GM19240 (cell line): ENCODE results near the gene FOCAD.
"Not testable (repeated sequence)": the region's sequence is repeated elsewhere in the genome, so short reads cannot be mapped to it uniquely, and the experiment has no call there.

ENCODE experiments used
- DNase-seq: peaks from one replicate; pipeline ENCODE4 v3.0.0; 2011; ENCODE audit warnings: low spot score; ENCODE audit not compliant: insufficient read length

Gene FOCAD

GRCh38 chr9:20972684-20973083 lies 288.6 kb downstream of the FOCAD start:
- no peak for DNase-seq

DNA sequence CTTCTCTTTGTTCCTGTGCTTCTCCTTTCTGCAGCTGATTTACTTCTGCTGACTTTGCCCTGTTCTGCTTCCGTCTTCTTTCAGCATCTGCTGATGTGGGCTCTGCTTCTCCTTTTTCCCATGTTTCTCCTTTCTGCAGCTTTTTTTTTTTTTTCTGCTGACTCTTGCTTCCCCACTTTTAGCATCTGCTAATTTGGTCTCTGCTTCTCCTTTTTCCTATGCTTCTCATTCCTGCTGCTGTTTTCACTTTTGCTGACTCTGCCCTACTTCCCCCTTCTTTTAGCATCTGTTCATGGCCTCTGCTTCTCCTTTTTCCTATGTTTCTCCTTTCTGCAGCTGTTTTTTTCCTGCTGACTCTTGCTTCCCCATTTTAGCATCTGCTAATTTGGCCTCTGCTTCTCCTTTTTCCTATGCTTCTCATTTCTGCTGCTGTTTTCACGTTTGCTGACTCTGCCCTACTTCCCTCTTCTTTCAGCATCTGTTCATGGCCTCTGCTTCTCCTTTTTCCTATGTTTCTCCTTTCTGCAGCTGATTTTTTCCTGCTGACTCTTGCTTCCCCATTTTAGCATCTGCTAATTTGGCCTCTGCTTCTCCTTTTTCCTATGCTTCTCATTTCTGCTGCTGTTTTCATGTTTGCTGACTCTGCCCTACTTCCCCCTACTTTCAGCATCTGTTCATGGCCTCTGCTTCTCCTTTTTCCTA lies 289.3 kb downstream of the FOCAD start:
- DNase-seq = not testable (repeated sequence)

DNA sequence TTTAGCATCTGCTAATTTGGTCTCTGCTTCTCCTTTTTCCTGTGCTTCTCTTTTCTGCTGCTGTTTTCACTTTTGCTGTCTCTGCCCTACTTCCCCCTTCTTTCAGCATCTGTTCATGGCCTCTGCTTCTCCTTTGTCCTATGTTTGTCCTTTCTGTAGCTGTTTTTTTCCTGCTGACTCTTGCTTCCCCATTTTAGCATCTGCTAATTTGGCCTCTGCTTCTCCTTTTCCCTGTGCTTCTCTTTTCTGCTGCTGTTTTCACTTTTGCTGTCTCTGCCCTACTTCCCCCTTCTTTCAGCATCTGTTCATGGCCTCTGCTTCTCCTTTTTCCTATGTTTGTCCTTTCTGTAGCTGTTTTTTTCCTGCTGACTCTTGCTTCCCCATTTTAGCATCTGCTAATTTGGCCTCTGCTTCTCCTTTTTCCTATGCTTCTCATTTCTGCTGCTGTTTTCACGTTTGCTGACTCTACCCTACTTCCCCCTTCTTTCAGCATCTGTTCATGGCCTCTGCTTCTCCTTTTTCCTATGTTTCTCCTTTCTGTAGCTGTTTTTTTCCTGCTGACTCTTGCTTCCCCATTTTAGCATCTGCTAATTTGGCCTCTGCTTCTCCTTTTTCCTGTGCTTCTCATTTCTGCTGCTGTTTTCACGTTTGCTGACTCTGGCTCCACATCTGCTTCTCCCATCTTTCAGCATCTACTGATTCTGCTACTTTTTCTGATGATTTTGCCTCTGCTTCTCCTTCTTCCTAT lies 290.3 kb downstream of the FOCAD start:
- not testable (repeated sequence) for DNase-seq

DNA sequence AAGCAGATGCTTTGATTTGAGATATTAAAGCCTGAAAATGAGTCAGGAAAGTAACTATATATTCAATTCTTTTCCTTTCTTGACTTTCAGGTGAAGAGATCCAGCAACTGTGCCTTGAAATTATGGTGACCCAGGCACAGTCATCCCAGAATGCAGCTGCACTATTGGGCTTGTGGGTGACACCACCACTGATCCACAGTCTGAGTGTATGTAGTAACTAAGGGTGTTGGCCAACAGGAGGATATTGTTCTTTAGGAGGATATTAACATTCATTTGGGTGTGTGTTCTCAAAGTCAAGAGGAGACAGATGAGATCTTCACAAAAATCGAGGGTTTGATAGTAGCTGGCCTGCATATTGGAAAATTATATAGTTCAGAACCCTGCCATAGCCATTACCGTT lies 294.2 kb downstream of the FOCAD start:
- no peak for DNase-seq

DNA sequence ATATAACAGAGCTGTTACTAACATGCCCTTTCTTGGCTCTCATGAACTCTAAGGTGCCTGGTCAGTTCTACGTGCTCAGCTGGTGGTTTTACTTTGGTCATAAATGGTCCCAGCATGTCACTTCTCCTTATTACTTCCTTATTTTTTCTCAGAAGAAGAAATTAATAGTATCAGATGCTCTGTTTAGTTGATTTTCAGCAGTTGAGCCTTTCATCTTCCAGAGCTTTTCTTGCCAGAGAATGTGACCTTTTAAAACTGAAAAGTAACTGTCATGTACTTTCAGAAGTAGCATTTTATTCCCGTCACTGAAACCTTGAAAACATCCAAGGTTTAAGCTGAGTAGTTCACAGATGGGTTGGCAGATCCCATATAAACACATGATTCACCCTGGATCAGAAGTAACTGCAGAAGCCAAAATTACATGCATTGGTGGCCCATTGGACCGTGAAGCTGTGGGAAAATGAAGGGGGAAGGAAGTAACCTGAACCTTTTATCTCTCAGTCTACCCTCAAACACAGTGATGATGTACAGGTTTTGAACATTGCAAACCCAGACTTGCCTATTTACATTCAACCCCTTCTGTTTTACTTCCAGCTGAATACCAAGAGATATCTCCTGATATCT lies 296.9 kb downstream of the FOCAD start:
- DNase-seq = no peak

DNA sequence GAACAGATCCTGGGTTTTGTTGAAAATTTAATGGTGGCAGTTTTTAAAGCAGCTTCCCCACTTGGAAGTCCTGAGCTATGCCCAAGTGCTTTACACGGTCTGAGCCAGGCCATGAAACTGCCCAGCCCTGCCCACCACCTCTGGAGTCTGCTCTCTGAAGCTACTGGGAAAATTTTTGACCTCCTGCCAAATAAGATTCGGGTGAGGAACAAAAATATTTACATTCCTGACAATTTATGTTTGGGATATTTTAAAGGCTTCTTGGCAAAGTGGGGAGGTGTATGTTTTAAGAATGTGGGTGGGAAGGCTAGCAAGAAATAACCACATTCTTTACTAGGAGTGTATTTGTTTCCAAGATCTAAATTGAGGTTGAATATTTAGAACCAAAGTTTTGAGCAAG lies 297.4 kb downstream of the FOCAD start:
- DNase-seq = no peak

DNA sequence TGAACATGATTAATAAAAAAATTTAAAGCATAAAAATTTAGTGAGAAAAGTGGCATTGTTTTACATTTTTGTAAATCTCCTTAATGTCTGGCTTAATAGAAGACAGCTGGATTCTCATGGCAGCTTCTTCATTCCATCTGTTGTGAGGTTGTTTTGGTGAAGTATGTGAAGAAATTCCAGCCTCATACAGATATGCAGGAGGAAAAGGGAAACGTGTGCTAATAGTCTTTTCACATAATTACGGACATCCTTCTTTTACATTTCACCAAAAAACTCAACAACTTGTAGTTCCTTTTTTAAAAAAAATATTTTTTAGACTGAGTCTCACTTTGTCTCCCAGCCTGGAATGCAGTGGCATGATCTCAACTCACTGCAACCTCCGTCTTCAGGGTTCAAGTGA lies 300.4 kb downstream of the FOCAD start:
- DNase-seq = no peak

DNA sequence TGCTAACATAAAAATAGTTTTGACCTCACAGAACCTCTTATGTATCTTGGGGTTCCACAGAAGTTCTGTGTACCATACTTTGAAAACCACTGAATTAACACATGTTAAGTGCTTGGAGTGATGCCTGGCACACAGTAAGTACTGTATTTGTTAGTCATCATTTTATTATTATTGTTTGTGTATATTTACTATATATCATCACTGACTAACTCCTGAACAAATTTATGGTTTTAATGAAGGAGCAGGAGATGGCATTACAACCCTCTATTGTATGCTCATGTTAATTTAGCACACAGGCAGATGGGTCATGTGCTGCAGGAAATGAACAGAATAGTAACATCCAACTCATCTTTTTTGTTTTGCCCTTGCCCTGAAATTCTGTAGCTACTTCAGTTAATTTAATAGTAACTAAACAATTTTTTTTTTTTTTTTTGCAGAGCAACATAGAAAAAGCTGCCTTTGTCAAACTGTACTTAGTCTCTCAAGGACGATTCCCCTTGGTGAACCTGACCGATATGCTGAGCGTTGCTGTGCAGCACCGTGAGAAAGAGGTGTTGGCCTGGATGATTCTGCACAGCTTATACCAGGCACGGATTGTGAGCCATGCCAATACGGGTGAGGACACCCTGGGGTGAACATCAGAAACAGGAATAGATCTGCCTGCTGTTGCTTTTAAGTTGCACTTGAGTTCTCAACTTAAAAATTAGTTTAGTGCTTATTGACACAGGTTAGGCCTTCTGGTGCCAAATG lies 302.0 kb downstream of the FOCAD start:
- no peak for DNase-seq

- no peak for DNase-seq
Observed at GRCh38 chr9:20987521-20987920, 303.5 kb downstream of the FOCAD start.

DNA sequence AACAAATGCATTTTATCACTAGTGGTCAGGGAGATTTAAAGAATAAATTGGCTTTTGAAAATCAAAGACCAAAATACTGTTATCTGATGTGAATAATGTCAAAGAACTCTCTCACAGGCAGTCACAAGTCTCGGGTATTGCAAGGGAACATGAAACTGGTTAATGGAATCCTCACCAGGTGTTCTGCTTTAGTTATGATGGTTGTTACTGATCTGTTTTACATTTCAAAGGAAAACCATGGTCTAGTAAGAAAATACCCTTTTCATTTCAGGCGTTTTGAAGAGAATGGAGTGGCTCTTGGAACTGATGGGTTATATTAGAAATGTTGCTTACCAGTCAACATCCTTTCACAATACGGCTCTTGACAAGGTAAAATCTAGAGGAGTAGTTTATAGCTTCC lies 304.0 kb downstream of the FOCAD start:
- no peak for DNase-seq

DNA sequence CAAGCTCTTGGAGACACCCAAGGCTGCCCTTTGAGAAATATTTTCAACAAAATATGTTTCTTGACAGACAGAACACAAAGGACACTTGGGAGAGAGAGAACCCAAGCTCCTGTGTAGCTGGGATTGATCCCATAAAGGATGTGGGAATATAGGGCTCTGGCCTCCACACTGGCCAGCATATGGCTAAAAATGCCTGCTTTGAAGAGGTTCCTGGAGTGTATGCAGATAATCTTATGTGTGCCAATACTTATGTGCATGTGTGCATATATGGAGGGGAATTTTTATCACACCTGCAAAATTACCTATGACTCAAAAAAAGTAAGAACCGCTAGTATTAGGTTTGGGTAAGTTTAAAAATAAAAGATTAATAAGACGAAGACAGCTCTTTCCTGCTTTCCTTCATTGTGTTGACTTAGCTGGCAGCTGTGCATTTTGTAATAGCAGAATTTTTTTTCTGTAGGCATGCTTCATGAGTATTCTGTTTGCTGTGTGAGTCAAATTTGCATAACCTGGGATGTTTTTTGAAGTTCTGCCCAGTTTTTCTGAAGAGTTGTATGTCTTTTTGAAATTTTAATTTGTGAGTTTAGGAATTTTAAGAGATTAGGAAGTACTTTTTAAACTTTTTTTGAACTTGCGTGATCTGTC lies 304.7 kb downstream of the FOCAD start:
- DNase-seq = no peak

DNA sequence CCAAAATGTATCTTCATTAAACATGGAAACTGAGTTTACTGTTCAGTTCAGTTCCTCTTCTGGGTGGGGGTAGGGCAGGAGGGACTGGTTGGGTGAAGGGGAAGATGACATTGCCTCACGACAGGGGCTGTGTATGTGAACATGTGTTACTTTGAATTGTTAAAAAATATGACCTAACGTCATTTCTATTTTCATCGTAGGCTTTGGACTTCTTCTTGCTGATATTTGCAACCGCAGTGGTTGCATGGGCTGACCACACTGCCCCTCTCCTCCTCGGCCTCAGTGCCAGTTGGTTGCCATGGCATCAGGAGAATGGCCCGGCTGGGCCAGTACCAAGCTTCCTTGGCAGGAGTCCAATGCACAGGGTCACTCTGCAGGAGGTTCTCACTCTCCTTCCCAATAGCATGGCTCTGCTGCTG lies 305.9 kb downstream of the FOCAD start:
- no peak for DNase-seq

DNA sequence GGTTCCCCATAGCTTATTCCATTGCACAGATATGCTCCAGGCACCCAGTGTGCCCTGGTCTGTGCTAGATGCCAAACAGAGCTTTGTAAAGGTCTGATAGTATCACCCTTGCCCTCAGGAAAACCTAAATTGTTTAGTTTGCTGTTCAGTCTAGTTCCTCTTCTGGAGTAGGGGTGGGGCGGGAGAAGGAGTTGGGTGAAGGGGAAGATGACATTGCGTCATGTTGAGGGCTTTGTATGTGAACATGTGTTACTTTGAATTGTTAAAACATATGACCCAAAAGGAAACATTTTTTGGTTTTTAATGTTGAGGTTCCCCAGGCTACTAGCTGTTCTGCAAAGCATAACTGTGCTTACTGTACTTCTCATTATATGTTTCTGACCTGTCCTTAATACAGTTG lies 306.8 kb downstream of the FOCAD start:
- DNase-seq = no peak

- DNase-seq = no peak
Observed at GRCh38 chr9:20994486-20994885, 310.4 kb downstream of the FOCAD start.

- no peak for DNase-seq
Observed at GRCh38 chr9:20995616-20996015, 311.6 kb downstream of the FOCAD start.

DNA sequence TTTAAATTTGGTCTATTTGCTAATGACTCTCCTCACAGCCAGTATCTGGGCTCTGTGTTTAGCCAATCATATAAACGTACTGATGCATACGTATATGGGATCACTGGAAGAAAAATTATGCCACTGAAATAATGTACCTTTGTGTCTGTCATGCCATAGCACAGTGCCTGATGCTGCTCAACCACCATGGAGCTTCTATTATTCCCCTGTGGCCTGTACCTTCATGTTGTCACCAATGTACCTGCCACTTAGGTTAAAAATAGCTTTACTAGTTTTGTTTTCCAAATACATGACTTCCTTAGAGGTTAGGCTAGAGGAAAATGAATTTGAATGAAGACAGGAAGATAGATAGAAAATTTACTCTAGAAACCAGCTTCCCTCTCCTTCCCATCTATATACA lies 312.8 kb downstream of the FOCAD start:
- DNase-seq = no peak

DNA sequence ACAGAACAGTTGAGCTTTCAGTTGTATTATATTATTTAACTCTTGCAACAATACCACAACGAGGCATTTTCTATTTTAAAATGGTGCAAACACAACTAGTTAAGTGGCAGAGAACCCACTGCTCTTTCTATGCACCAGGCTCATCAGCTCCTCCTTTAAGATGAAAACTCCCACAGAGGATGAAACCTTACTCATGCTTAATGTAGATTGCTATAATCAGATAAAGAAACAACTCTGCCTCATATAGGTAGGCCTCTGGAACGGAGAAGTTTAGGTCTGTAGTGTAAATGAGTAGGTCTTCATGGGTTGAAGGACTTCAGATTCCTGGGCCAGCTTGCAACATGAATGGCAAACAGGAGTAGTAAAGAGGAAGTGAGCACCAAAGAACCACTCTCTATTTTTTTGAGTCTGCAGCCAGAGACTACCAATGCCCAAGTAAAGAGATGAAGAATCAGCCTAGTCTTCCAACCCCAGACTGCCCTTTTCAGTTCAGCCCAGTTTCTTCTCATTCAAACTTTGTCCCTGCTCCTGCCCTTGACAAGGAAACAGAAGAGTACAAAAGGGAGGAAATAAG lies 313.5 kb downstream of the FOCAD start:
- DNase-seq = no peak

- no peak for DNase-seq
Observed at GRCh38 chr9:21001581-21001980, 317.5 kb downstream of the FOCAD start.

DNA sequence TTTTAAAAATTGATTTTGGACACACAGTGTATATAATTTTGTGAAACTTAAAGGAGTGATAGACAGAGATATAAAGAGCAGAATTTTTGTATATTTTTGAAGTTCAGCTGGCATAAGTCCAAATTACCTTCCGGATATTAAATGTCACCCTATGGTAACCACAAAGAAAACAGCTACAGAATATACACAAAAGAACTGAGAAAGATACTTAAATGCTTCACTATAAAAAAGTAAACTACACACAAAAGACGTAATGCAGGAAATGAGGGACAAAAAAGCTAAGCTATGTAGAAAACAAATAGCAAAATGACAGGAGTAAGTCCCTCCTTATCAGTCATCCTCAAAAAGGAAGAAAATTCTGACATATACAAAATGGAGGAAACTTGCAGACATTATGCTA lies 318.0 kb downstream of the FOCAD start:
- no peak for DNase-seq

- DNase-seq = no peak
Observed at GRCh38 chr9:21015129-21015815, 331.2 kb downstream of the FOCAD start.
